IMR-90 (cell line): ENCODE results near the gene MAVS.

Source experiments
- BHLHE40 ChIP-seq: fragments of 150-350 bp; IDR thresholded peaks from 2 replicates; pipeline ENCODE4 v1.6.1; 2016; ENCODE audit warnings: mild to moderate bottlenecking, low read depth, low read length
- CEBPB ChIP-seq: IDR thresholded peaks from 2 replicates; pipeline ENCODE4 v1.6.1; 2012; ENCODE audit warnings: low read depth, low read length, improper control_type of control experiment
- CTCF ChIP-seq: conservative IDR thresholded peaks from 2 replicates; pipeline ENCODE4 v1.5.1; 2012; ENCODE audit warnings: mild to moderate bottlenecking, low read depth, low read length, improper control_type of control experiment
- ELK1 ChIP-seq: fragments of 150-350 bp; IDR thresholded peaks from 2 replicates; pipeline ENCODE4 v1.6.1; 2016; ENCODE audit warnings: low read depth, mild to moderate bottlenecking, low read length, moderate library complexity, borderline replicate concordance
- FOS ChIP-seq: fragments of 150-350 bp; IDR thresholded peaks from 2 replicates; pipeline ENCODE4 v1.6.1; 2016; ENCODE audit warnings: low read depth, low read length
- MXI1 ChIP-seq: IDR thresholded peaks from 2 replicates; pipeline ENCODE4 v1.6.1; 2012; ENCODE audit warnings: low read depth, mild to moderate bottlenecking, low read length, moderate library complexity, borderline replicate concordance
- POLR2A ChIP-seq: IDR thresholded peaks from 2 replicates; pipeline ENCODE4 v1.6.1; 2012; ENCODE audit warnings: mild to moderate bottlenecking, low read depth, low read length
- RFX5 ChIP-seq: IDR thresholded peaks from 2 replicates; pipeline ENCODE4 v1.8.0; 2012; ENCODE audit warnings: low read depth, mild to moderate bottlenecking, low read length, moderate library complexity
- USF2 ChIP-seq: fragments of 150-350 bp; IDR thresholded peaks from 2 replicates; pipeline ENCODE4 v1.6.1; 2017; ENCODE audit warnings: mild to moderate bottlenecking, antibody characterized with exemption, low read length, low read depth

GRCh38 chr20:3813848-3814581 is 32.6 kb upstream of the MAVS start:
- TF ChIP-seq USF2 (no peak), BHLHE40 (no peak), POLR2A (no peak), CTCF (no peak), MXI1 (no peak), RFX5 (no peak), ELK1 (no peak), FOS (no peak), CEBPB (no peak)
